Uterus (tissue), 2 donors: ENCODE results near the gene XYLT1.

Experiments
- POLR2A ChIP-seq, 2 donors: fragments of 450-650 bp; IDR thresholded peaks; one replicate each; pipeline ENCODE4 v1.6.1; 2016; ENCODE audit warnings: antibody characterized with exemption in 2 of 2, mild to moderate bottlenecking in 1 of 2, moderate library complexity in 1 of 2
- TF ChIP-seq, protein P1 (sequence below), 4 experiments: fragments of 200-600 bp in 2 of 4; fragments of 450-650 bp in 2 of 4; sonication (generic) in 2 of 4; IDR thresholded peaks; one replicate each; pipeline ENCODE4 v1.5.1; 2016 to 2019; ENCODE audit warnings: antibody characterized with exemption in 4 of 4, mild to moderate bottlenecking in 2 of 4, moderate library complexity in 1 of 4

- TF ChIP-seq, protein P1, sequence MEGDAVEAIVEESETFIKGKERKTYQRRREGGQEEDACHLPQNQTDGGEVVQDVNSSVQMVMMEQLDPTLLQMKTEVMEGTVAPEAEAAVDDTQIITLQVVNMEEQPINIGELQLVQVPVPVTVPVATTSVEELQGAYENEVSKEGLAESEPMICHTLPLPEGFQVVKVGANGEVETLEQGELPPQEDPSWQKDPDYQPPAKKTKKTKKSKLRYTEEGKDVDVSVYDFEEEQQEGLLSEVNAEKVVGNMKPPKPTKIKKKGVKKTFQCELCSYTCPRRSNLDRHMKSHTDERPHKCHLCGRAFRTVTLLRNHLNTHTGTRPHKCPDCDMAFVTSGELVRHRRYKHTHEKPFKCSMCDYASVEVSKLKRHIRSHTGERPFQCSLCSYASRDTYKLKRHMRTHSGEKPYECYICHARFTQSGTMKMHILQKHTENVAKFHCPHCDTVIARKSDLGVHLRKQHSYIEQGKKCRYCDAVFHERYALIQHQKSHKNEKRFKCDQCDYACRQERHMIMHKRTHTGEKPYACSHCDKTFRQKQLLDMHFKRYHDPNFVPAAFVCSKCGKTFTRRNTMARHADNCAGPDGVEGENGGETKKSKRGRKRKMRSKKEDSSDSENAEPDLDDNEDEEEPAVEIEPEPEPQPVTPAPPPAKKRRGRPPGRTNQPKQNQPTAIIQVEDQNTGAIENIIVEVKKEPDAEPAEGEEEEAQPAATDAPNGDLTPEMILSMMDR (IDR thresholded peaks at IDR 0.05) = no peak
- TF ChIP-seq POLR2A (IDR thresholded peaks at IDR 0.05) = no peak
Observed at GRCh38 chr16:17321824-17322223, 148.9 kb downstream of the XYLT1 start.
